B cell (primary cell): Measurements from ENCODE around the gene TOMM34.

ENCODE experiments used
- EZH2 ChIP-seq: IDR thresholded peaks from 2 replicates; pipeline ENCODE4 v1.6.1; 2012; ENCODE audit warnings: borderline replicate concordance, low read depth, mild to moderate bottlenecking, moderate library complexity, low read length; ENCODE audit not compliant: insufficient read depth, poor library complexity, severe bottlenecking
- TF ChIP-seq, protein P1 (sequence below): fragments of 200-600 bp; IDR thresholded peaks from one replicate; pipeline ENCODE4 v1.8.0; 2022; ENCODE audit warnings: antibody characterized with exemption, mild to moderate bottlenecking

DNA sequence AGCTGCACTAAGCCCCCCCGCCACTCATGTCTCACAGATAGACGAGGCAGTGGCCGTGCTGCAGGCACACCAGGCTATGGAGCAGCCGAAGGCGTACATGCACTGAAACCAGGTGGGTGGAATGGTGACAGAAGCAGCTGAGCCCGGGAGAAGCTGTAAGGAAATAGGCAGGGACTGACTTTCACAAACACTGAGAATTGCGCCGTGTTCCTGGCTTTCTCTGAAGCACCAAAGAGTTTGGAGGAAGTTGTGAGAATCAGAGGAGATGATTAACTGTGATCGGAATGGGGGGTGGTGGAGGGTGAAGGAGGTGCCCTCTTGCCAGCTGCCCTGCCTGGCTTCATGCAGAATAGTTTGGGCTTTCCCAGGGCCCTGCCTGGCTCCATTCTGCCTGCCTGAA is 21.6 kb downstream of the TOMM34 start:
- TF ChIP-seq, protein P1, sequence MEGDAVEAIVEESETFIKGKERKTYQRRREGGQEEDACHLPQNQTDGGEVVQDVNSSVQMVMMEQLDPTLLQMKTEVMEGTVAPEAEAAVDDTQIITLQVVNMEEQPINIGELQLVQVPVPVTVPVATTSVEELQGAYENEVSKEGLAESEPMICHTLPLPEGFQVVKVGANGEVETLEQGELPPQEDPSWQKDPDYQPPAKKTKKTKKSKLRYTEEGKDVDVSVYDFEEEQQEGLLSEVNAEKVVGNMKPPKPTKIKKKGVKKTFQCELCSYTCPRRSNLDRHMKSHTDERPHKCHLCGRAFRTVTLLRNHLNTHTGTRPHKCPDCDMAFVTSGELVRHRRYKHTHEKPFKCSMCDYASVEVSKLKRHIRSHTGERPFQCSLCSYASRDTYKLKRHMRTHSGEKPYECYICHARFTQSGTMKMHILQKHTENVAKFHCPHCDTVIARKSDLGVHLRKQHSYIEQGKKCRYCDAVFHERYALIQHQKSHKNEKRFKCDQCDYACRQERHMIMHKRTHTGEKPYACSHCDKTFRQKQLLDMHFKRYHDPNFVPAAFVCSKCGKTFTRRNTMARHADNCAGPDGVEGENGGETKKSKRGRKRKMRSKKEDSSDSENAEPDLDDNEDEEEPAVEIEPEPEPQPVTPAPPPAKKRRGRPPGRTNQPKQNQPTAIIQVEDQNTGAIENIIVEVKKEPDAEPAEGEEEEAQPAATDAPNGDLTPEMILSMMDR, result no peak
- no peak for TF ChIP-seq EZH2
